GM21447 (cell line): ENCODE measurements around the gene CAMTA1.

Experiments
- ATAC-seq: cut with Tn5 transposase; IDR thresholded peaks from one replicate; pipeline ENCODE4 v1.9.1; 2021; ENCODE audit not compliant: unreplicated experiment

CAMTA1 gene

DNA sequence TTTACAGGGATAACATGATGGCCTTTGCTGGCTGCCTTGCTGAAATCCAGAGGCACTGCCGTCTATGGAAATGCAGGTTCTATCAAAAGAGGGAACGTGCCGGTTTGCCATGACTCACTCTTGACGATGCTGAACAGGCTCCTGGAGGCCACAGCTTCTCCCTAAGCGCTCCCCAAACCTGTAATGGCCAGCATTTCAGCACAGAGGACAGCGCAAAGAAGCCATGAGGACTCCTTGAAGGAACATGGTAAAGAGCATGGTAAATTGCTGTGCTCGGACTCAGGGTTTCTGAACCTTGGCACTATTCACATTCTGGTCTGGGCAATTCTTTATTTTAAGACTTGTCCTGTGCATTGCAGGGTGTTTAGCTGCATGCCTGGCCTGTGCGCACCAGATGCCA lies 217.5 kb downstream of the CAMTA1 start:
- ATAC-seq: no peak

GRCh38 chr1:7003676-7004075 lies 218.4 kb downstream of the CAMTA1 start:
- ATAC-seq: no peak

GRCh38 chr1:7004181-7004580 lies 218.9 kb downstream of the CAMTA1 start:
- ATAC-seq: no peak

DNA sequence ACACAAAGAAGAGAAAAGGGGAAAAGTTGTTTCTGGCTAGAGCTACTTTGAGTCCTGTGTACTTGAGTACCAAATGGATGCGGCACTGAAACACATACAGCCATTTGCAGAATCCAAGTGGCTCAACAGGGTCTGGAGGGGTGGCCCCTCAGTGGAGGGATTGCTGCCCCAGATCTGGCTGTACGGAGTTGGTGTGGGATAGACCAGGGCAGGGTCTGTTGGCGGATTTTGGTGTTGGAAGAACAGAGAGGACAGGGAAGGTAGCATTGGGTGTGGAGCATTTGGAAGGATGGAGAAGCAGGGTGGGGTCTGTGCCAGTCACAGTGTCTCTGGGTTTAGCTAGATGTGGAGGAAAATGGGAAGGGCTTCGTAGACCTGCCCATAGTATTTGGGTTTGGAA lies 220.5 kb downstream of the CAMTA1 start:
- no peak for ATAC-seq

GRCh38 chr1:7006996-7007871 lies 222.0 kb downstream of the CAMTA1 start:
- no peak for ATAC-seq

DNA sequence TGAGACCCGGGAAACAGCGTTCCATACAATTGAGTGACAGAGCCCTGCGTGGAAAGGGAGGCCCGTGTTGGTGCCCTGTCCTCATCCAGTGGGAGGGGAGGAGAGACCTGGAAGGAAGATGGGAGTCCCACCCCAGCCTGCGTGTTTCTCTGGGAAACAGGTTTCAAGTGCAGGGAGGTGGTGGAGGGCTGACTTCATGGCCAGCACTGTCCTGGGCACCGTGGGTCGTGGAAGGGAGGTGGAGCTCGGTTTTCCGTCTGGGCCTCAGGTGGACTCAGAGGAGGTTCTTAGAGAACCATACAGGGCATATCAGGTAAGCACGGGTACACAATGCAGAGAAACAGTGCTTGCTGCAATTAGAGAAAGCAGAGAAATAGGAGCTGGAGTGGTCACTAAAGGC lies 222.6 kb downstream of the CAMTA1 start:
- no peak for ATAC-seq

- ATAC-seq: no peak
Measured at GRCh38 chr1:7008331-7008730, 223.1 kb downstream of the CAMTA1 start.

DNA sequence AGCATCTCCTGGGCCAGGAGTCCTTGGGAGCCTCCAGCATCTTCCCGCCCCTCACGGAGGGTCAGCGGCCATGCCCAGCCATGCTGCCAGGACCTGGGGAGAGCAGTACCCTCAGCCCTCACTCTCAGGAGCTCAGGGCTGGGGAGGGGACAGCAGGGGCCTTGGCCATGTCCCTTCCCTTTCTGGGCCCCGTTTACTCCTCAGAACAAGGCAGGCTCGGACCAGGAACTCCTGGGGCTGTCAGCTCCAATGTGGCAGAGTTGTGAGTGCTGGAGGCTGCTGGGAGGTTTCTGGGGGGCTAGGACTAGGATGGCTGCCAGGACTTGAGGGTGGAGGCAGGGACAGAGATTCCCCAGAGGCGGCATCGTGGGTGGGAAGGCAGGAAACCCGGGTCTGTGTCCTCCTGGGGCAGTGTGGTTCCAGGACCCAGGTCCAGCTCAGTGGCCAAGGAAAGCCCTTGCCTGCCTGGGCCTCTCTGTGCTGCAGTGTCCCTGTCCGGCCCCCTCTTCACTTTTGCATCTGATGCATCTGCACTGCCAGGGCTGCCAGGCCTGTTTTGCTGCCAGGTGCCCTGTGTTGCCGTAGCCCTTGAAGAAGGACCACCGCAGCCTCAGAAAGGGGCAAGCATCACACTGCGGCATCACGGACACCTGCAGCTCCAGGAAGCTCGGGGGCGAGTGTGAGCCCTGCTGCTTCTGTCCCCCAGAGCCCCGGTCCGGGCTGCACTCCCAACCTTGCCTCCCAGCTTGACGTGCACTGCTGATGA lies 223.9 kb downstream of the CAMTA1 start:
- no peak for ATAC-seq

DNA sequence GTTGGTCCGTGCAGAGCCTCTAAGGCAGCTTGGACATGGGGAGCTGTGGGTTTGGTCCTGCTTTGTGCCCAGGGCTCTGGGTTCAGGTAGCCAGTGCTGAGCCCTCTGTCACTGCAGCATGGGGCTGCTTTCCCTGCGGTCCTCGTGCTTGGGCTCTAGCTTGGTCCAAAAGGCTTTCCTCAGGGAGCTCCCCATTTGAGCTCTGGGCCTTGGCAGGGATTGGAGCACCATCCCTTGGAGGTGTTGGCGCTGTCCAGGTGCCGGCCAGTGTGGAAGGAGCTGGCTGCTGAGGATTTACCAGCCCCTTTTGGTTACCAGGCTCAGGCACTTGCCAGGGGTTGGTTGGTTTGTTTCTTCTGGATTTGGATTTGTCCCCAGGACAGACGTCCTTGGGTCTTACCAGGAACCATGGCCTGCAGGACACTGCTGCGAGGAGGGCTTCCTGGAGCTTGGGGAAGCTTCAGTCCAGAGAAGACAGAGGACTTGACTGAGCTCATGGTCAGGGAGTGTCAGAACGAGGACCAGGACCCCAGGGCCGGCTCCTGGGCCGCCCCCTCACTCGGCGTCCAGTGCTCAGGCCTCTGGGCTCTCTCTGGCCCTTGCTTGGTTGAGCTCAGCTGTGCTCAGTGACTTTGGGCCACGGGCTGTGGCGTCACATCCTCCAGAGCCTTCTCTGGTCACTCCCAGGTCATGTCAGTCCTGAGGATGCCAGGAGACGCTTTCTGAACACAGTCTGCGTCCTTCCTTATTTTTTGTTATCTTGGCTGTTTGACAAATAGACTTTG lies 224.7 kb downstream of the CAMTA1 start:
- no peak for ATAC-seq

GRCh38 chr1:7010534-7011200 lies 225.4 kb downstream of the CAMTA1 start:
- ATAC-seq: no peak

DNA sequence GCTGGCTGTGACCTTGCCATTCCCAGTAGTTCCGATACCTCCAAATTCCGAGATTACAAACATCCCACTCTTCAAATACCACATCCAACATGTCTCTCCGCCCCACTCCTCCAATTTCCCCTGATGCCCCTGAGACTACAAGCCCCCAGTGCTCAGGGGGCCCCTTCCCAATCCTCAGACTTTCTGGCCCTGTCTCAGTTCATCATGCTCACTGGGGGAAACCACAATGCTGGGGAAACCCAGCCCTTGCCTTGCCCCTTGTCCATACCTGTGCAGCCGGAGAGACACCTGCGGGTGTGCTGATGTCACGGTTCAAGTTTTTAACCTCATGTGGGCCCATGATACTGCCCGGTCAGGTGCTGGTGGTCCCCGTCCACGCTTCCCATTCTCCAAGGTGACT lies 226.6 kb downstream of the CAMTA1 start:
- no peak for ATAC-seq

DNA sequence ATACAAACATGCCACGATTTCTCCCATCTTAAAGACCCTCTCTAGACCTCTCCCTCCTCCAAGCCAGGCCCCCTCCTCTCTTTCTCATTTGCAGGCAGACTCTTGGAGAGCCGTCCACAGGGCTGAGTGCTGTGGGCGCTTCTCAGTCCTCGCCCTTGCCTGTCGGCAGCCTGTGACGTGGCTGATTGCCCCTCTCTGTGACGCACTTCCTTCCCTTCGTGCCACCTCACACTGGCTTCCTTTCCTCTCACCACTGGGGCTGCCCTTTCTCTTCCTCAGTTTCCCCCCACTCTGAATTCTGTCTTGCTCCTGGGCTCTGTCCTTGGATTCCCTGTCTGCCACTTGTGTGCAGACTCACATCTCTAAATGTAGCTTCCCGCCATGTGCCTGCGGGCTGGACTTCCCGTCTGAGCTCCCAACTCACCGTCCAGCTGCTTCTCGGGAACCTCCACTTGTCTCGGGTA lies 227.2 kb downstream of the CAMTA1 start:
- ATAC-seq: no peak

- no peak for ATAC-seq
Measured at GRCh38 chr1:7013833-7014639, 228.8 kb downstream of the CAMTA1 start.

DNA sequence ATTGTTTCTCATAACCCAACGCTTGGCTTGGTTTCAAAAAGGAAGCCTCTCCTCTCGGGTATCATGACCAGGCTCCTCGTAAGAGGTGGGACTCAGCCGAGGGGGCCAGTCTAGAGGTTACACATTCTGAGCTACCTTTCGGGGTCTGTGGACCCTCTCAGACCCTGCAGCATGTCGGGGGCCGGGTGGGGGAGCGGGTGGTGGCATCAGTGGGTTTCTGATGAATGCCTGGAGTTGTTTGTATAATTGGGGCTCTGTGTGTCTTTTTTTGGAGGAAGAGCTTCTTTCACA lies 229.3 kb downstream of the CAMTA1 start:
- no peak for ATAC-seq

- no peak for ATAC-seq
Measured at GRCh38 chr1:7015022-7015421, 229.8 kb downstream of the CAMTA1 start.

DNA sequence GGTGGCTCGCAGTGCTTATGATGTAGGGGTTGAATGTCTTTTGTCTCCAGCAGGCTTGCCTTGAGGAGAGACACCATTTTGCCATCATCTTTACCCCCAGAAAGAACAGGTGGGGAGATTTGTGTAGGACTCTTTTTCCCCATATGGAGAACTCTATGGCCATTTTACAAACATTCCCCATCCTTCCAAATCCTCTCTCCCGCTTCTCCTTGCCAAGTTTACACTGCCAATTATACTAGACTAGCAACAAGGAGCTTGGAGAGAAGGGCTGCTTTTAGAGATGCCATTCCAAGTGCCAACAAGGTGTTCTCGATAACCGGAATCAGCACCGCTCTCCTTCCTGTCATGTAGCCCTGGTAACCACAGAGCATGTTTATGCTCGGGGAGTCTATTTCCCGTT lies 233.1 kb downstream of the CAMTA1 start:
- no peak for ATAC-seq

GRCh38 chr1:7018826-7019225 lies 233.6 kb downstream of the CAMTA1 start:
- no peak for ATAC-seq

GRCh38 chr1:7019510-7019909 lies 234.3 kb downstream of the CAMTA1 start:
- ATAC-seq: no peak

DNA sequence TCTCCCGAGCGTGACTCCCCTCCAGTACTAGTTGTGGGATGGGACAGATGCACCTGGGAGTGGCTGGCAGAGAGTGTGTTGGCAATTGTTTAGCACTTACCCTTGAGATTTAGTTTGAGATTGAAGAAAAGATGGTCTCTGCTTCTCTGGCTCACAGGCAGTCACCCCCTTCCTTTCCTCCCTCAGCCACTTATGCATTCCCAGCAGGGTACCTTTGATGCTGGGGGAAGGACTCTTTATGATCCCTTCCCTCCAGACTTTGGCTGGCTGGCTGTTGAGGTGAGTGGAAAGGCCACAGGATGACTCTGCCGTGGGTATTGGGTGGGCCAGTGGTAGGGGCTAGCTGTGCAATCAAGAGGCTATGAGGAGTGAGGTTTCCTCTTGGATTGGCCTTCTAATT lies 236.8 kb downstream of the CAMTA1 start:
- ATAC-seq: no peak

DNA sequence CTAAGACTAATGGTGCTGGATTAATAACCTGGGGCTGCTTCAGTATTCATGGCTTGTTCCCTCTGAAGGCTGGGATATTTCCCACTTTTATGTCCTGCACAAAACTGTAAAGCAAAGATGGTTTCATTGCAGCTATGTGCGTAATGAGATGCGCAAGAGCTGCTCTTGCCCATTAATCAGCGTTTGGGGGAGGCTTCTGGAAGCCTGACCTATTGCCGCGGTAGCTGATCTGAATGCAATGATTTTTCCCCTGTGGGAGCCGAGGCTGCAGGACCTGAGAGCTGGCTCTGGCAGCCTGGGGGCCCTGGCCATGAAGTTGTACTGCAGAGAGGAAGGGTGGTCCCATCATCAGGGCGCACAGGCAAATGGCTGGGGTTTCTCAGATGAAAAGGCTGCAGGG lies 239.8 kb downstream of the CAMTA1 start:
- ATAC-seq: no peak
